Ureter (tissue), 1 donor: ENCODE results near the gene ZBTB34. TPM values are rescaled to one million over a fixed set of nuclear protein-coding genes. Genes with fewer than 3 reads are reported as not detected.
A peak's percentile ranks its signal among the peaks of the same experiment; 100 is the strongest.

Source experiments
- DNase-seq: peaks from one replicate; pipeline ENCODE4 v3.0.0-alpha.2; 2020; ENCODE audit warnings: low spot score
- total RNA-seq: library from RNA; stranded (reverse); gene quantifications from one replicate; pipeline ENCODE4 v1.2.4, GENCODE V29; 2023
- donor health status: DM: yes; HTN: yes; CAD: no.

ZBTB34 gene
- total RNA-seq, 1 donor from 2014 or later: 10.1 TPM

GRCh38 chr9:126876531-126876930 is 16.1 kb downstream of the ZBTB34 start:
- DNase-seq: no peak

- no peak for DNase-seq
These were observed 17.0 kb downstream of the ZBTB34 start for GRCh38 chr9:126877418-126877817.

GRCh38 chr9:126879288-126879687 is 18.8 kb downstream of the ZBTB34 start:
- no peak for DNase-seq

GRCh38 chr9:126880226-126880946 is 19.9 kb downstream of the ZBTB34 start:
- DNase-seq: no peak

GRCh38 chr9:126880947-126881332 is 20.5 kb downstream of the ZBTB34 start:
- no peak for DNase-seq

- no peak for DNase-seq
These were observed 22.3 kb downstream of the ZBTB34 start for GRCh38 chr9:126882746-126883145.

GRCh38 chr9:126883636-126884035 is 23.2 kb downstream of the ZBTB34 start:
- DNase-seq: no peak

- DNase-seq: no peak
These were observed 24.7 kb downstream of the ZBTB34 start for GRCh38 chr9:126885131-126885641.

- no peak for DNase-seq
These were observed 25.8 kb downstream of the ZBTB34 start for GRCh38 chr9:126886034-126886822.

- no peak for DNase-seq
These were observed 26.5 kb downstream of the ZBTB34 start for GRCh38 chr9:126886897-126887296.

GRCh38 chr9:126891676-126892075 is 31.2 kb downstream of the ZBTB34 start:
- DNase-seq: no peak

- DNase-seq: no peak
These were observed 32.6 kb downstream of the ZBTB34 start for GRCh38 chr9:126893079-126893478.

- no peak for DNase-seq
These were observed 33.7 kb downstream of the ZBTB34 start for GRCh38 chr9:126894052-126894603.

GRCh38 chr9:126902210-126902609 is 41.8 kb downstream of the ZBTB34 start:
- DNase-seq: no peak

GRCh38 chr9:126904586-126904985 is 44.1 kb downstream of the ZBTB34 start:
- no peak for DNase-seq

- no peak for DNase-seq
These were observed 45.7 kb downstream of the ZBTB34 start for GRCh38 chr9:126906091-126906490.

GRCh38 chr9:126907058-126907457 is 46.6 kb downstream of the ZBTB34 start:
- no peak for DNase-seq

- DNase-seq: peak; percentile 95
These were observed 54.2 kb downstream of the ZBTB34 start, which contains the start of gene RALGPS1 for GRCh38 chr9:126914458-126915280. TSS of gene RALGPS1 (plus strand) at chr9:126914782. CDS start at chr9:126962290, 47,508 bp downstream.

- peak; percentile 68 for DNase-seq
These were observed 54.9 kb downstream of the ZBTB34 start for GRCh38 chr9:126915281-126915816.

GRCh38 chr9:126915846-126916543 is 55.6 kb downstream of the ZBTB34 start:
- no peak for DNase-seq

GRCh38 chr9:126916909-126917308 is 56.5 kb downstream of the ZBTB34 start:
- no peak for DNase-seq
